GM19351 (cell line): ENCODE measurements around the gene TAS2R19.
"Not testable (repeated sequence)": the region's sequence is repeated elsewhere in the genome, so short reads cannot be mapped to it uniquely, and the experiment has no call there.

Experiments
- ATAC-seq: cut with Tn5 transposase; IDR thresholded peaks from one replicate; pipeline ENCODE4 v1.9.1; 2021; ENCODE audit warnings: mild to moderate bottlenecking, moderate library complexity; ENCODE audit not compliant: unreplicated experiment

Gene TAS2R19

GRCh38 chr12:11022520-11022919, at the start of gene TAS2R19:
TAS2R19 (minus strand) TSS chr12:11022620; CDS start chr12:11022571, 49 bp downstream.
- no peak for ATAC-seq

- ATAC-seq: no peak
These were observed 49.0 kb upstream of the TAS2R19 start for GRCh38 chr12:11071414-11071813.

GRCh38 chr12:11070999-11071398, 48.6 kb upstream of the TAS2R19 start:
- no peak for ATAC-seq

- ATAC-seq: no peak
These were observed 47.5 kb upstream of the TAS2R19 start for GRCh38 chr12:11069854-11070365.

GRCh38 chr12:11067514-11067913, 45.1 kb upstream of the TAS2R19 start:
- no peak for ATAC-seq

- ATAC-seq: not testable (repeated sequence)
These were observed 39.8 kb upstream of the TAS2R19 start, which contains the start of gene TAS2R46 for GRCh38 chr12:11062194-11062593. TAS2R46 (minus strand) TSS chr12:11062294; CDS start chr12:11062294, 0 bp downstream.

- ATAC-seq: no peak
These were observed 37.4 kb upstream of the TAS2R19 start for GRCh38 chr12:11059784-11060183.

GRCh38 chr12:11059041-11059440, 36.6 kb upstream of the TAS2R19 start:
- ATAC-seq: no peak

GRCh38 chr12:11055306-11055705, 32.9 kb upstream of the TAS2R19 start:
- no peak for ATAC-seq

GRCh38 chr12:11049806-11050531, 27.5 kb upstream of the TAS2R19 start:
- ATAC-seq: not testable (repeated sequence)

- not testable (repeated sequence) for ATAC-seq
These were observed 18.9 kb upstream of the TAS2R19 start for GRCh38 chr12:11041366-11041765.

GRCh38 chr12:11040162-11040561, 17.7 kb upstream of the TAS2R19 start:
- no peak for ATAC-seq

- no peak for ATAC-seq
These were observed 16.8 kb upstream of the TAS2R19 start for GRCh38 chr12:11039171-11039570.

- not testable (repeated sequence) for ATAC-seq
These were observed 11.5 kb upstream of the TAS2R19 start for GRCh38 chr12:11033959-11034358.

- ATAC-seq: no peak
These were observed 8.9 kb upstream of the TAS2R19 start, which contains the start of gene TAS2R31 for GRCh38 chr12:11031307-11031706. TAS2R31 (minus strand) TSS chr12:11031407; CDS start chr12:11031335, 72 bp downstream.

GRCh38 chr12:11026118-11026517, 3.7 kb upstream of the TAS2R19 start:
- no peak for ATAC-seq

GRCh38 chr12:11023387-11023786, 967 bp upstream of the TAS2R19 start:
- no peak for ATAC-seq

GRCh38 chr12:11016937-11017336, 5.5 kb downstream of the TAS2R19 start:
- ATAC-seq: no peak

GRCh38 chr12:11015775-11016430, 6.5 kb downstream of the TAS2R19 start:
- ATAC-seq: no peak

GRCh38 chr12:11014234-11014633, 8.2 kb downstream of the TAS2R19 start:
- no peak for ATAC-seq

GRCh38 chr12:11007608-11008007, 14.8 kb downstream of the TAS2R19 start:
- no peak for ATAC-seq

- no peak for ATAC-seq
These were observed 24.2 kb downstream of the TAS2R19 start, which contains the start of gene TAS2R20 for GRCh38 chr12:10998204-10998603. TAS2R20 (minus strand) TSS chr12:10998304; CDS start chr12:10997875, 429 bp downstream.
